Dedifferentiated amniotic fluid mesenchymal stem cell (primary cell): ENCODE results near the gene GALNT17.

Experiments used
- DNase-seq: peaks from one replicate; pipeline ENCODE4 v3.0.0-alpha.2; 2016; ENCODE audit errors: extremely low spot score

Gene GALNT17

GRCh38 chr7:71132127-71132376 lies at the start of gene GALNT17:
TSS of gene GALNT17 (plus strand) at chr7:71132144.
- DNase-seq = no peak

GRCh38 chr7:71095266-71095860 lies 36.6 kb upstream of the GALNT17 start:
- no peak for DNase-seq

GRCh38 chr7:71096351-71096750 lies 35.6 kb upstream of the GALNT17 start:
- no peak for DNase-seq

- DNase-seq = no peak
Measured at GRCh38 chr7:71106226-71106625, 25.7 kb upstream of the GALNT17 start.

GRCh38 chr7:71112436-71112835 lies 19.5 kb upstream of the GALNT17 start:
- no peak for DNase-seq

- no peak for DNase-seq
Measured at GRCh38 chr7:71120096-71120495, 11.8 kb upstream of the GALNT17 start.

GRCh38 chr7:71129126-71129525 lies 2.8 kb upstream of the GALNT17 start:
- no peak for DNase-seq

- DNase-seq = no peak
Measured at GRCh38 chr7:71130031-71130679, 1.8 kb upstream of the GALNT17 start.

GRCh38 chr7:71131256-71132126 lies 453 bp upstream of the GALNT17 start:
- DNase-seq = no peak

- DNase-seq = no peak
Measured at GRCh38 chr7:71132377-71133231, 660 bp downstream of the GALNT17 start.

- DNase-seq = no peak
Measured at GRCh38 chr7:71133232-71133622, 1.3 kb downstream of the GALNT17 start.

- DNase-seq = no peak
Measured at GRCh38 chr7:71133856-71134255, 1.9 kb downstream of the GALNT17 start.

GRCh38 chr7:71135116-71135515 lies 3.2 kb downstream of the GALNT17 start:
- DNase-seq = no peak

- DNase-seq = no peak
Measured at GRCh38 chr7:71135663-71136062, 3.7 kb downstream of the GALNT17 start.

GRCh38 chr7:71137479-71137878 lies 5.5 kb downstream of the GALNT17 start:
- no peak for DNase-seq

GRCh38 chr7:71140264-71140663 lies 8.3 kb downstream of the GALNT17 start:
- no peak for DNase-seq

- DNase-seq = no peak
Measured at GRCh38 chr7:71144963-71145362, 13.0 kb downstream of the GALNT17 start.

- no peak for DNase-seq
Measured at GRCh38 chr7:71145906-71146901, 14.3 kb downstream of the GALNT17 start.

GRCh38 chr7:71148098-71148497 lies 16.2 kb downstream of the GALNT17 start:
- DNase-seq = no peak

GRCh38 chr7:71155236-71155635 lies 23.3 kb downstream of the GALNT17 start:
- DNase-seq = no peak

GRCh38 chr7:71157757-71158156 lies 25.8 kb downstream of the GALNT17 start:
- no peak for DNase-seq
